ENCODE results near the gene DHRSX.

GRCh38 chrX:2177541-2177940, 323.2 kb downstream of the DHRSX start:
- TF ChIP-seq ZNF274 (IDR thresholded peaks at IDR 0.05; ENCODE audit: low read depth, low read length) (no peak), YY1 (IDR thresholded peaks at IDR 0.05; ENCODE audit: insufficient read depth, insufficient read length) (no peak), SUZ12 (IDR thresholded peaks at IDR 0.05; ENCODE audit: extremely low read depth, insufficient read depth, insufficient read length) (no peak)
